ENCODE data around the gene NPPB. TPM values are rescaled to one million over a fixed set of nuclear protein-coding genes. Genes with fewer than 3 reads are reported as not detected.

The NPPB gene
- total and polyA plus RNA-seq, 9 of the 15 experiments (the other 6 are each of a cell fraction or from before 2014, with no cell fraction given), result not detected

- TF ChIP-seq ZNF584 (CRISPR knock-in tag; IDR thresholded peaks at IDR 0.05; ENCODE audit: low read depth) (peak; percentile 89), DNMT1 (IDR thresholded peaks at IDR 0.05) (no peak), ZNF316 (IDR thresholded peaks at IDR 0.05) (peak; percentile 99), FOXA1 (IDR thresholded peaks at IDR 0.05; ENCODE audit: borderline replicate concordance) (no peak), EZH2 (IDR thresholded peaks at IDR 0.05; ENCODE audit: borderline replicate concordance, low read depth, low read length) (no peak), ZNF592 (IDR thresholded peaks at IDR 0.05) (peak; percentile 77), NR3C1 (CRISPR knock-in tag; IDR thresholded peaks at IDR 0.05) (peak; percentile 70; the same call in 1 of the 2 replicates), FUS (optimal IDR thresholded peaks at IDR 0.05; ENCODE audit: low read depth, low read length) (no peak), RBM39 (optimal IDR thresholded peaks at IDR 0.05; ENCODE audit: low read depth, low read length) (peak; percentile 95), ZNF263 (CRISPR knock-in tag; IDR thresholded peaks at IDR 0.05; ENCODE audit: borderline replicate concordance) (peak; percentile 76), TCFL5 (CRISPR knock-in tag; conservative IDR thresholded peaks at IDR 0.05) (peak; percentile 92), NFATC3 (IDR thresholded peaks at IDR 0.05) (peak; percentile 92), HIVEP1 (CRISPR knock-in tag; IDR thresholded peaks at IDR 0.05) (peak; percentile 82), BRF1 (IDR thresholded peaks at IDR 0.05; ENCODE audit: borderline replicate concordance, extremely low read depth, insufficient read length) (no peak), HMG20B (CRISPR knock-in tag; IDR thresholded peaks at IDR 0.05) (peak; percentile 99), TRIM25 (IDR thresholded peaks at IDR 0.05; ENCODE audit: borderline replicate concordance) (peak; percentile 90; the same call in 1 of the 2 replicates), STAG1 (CRISPR knock-in tag; IDR thresholded peaks at IDR 0.05; ENCODE audit: borderline replicate concordance) (no peak), RFX7 (CRISPR knock-in tag; IDR thresholded peaks at IDR 0.05) (peak; percentile 99), MXI1 (IDR thresholded peaks at IDR 0.05; ENCODE audit: low read depth, low read length) (peak; percentile 91)
- TF ChIP-seq, protein P1, sequence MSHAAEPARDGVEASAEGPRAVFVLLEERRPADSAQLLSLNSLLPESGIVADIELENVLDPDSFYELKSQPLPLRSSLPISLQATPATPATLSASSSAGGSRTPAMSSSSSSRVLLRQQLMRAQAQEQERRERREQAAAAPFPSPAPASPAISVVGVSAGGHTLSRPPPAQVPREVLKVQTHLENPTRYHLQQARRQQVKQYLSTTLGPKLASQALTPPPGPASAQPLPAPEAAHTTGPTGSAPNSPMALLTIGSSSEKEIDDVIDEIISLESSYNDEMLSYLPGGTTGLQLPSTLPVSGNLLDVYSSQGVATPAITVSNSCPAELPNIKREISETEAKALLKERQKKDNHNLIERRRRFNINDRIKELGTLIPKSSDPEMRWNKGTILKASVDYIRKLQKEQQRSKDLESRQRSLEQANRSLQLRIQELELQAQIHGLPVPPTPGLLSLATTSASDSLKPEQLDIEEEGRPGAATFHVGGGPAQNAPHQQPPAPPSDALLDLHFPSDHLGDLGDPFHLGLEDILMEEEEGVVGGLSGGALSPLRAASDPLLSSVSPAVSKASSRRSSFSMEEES (CRISPR knock-in tag; IDR thresholded peaks at IDR 0.05), result peak; percentile 60
- TF ChIP-seq, protein P2, sequence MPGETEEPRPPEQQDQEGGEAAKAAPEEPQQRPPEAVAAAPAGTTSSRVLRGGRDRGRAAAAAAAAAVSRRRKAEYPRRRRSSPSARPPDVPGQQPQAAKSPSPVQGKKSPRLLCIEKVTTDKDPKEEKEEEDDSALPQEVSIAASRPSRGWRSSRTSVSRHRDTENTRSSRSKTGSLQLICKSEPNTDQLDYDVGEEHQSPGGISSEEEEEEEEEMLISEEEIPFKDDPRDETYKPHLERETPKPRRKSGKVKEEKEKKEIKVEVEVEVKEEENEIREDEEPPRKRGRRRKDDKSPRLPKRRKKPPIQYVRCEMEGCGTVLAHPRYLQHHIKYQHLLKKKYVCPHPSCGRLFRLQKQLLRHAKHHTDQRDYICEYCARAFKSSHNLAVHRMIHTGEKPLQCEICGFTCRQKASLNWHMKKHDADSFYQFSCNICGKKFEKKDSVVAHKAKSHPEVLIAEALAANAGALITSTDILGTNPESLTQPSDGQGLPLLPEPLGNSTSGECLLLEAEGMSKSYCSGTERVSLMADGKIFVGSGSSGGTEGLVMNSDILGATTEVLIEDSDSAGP (CRISPR knock-in tag; IDR thresholded peaks at IDR 0.05), result peak; percentile 83
Measured at GRCh38 chr1:11908095-11908675, 49.4 kb upstream of the NPPB start (continued).

Measured in K562 (cell line).